Stomach (tissue), 9 donors: Measurements from ENCODE around the gene FOXN3. TPM values are rescaled to one million over a fixed set of nuclear protein-coding genes. Genes with fewer than 3 reads are reported as not detected.

Source experiments
- DNase-seq, 2 donors: peaks; one replicate each; pipeline versions ENCODE4 v3.0.0 to v3.0.0-alpha.2; 2013 to 2019
- H3K27ac ChIP-seq, 5 donors: fragments of 200-600 bp in 4 of 5; sonication (generic) in 4 of 5; one replicate each; pipeline ENCODE4 v1.5.1; 2013 to 2019; ENCODE audit warnings: mild to moderate bottlenecking in 1 of 5, moderate library complexity in 1 of 5
- H3K27me3 ChIP-seq, 3 donors: fragments of 200-600 bp; sonication (generic); one replicate each; pipeline ENCODE4 v1.5.1; 2017 to 2019; ENCODE audit warnings: mixed run types in 1 of 3
- H3K36me3 ChIP-seq, 4 donors: fragments of 200-600 bp; sonication (generic); 1 replicate in 3 of 4; 2 replicates in 1 of 4; pipeline ENCODE4 v1.5.1; 2016 to 2019
- H3K4me1 ChIP-seq, 4 donors: fragments of 200-600 bp; sonication (generic); one replicate each; pipeline ENCODE4 v1.5.1; 2016 to 2019
- H3K4me3 ChIP-seq, 4 donors: fragments of 200-600 bp; sonication (generic) in 3 of 4; one replicate each; pipeline ENCODE4 v1.5.1; 2016 to 2019; ENCODE audit warnings: mild to moderate bottlenecking in 1 of 4
- H3K9me3 ChIP-seq, 4 donors: fragments of 200-600 bp; sonication (generic); one replicate each; pipeline ENCODE4 v1.5.1; 2016 to 2019
- CTCF ChIP-seq, 7 experiments: fragments of 450-650 bp in 4 of 7; fragments of 200-600 bp in 3 of 7; sonication (generic) in 3 of 7; IDR thresholded peaks; one replicate each; pipeline ENCODE4 v1.5.1; 2016 to 2019; ENCODE audit warnings: antibody characterized with exemption in 7 of 7, control low read depth in 2 of 7, mild to moderate bottlenecking in 1 of 7
- EP300 ChIP-seq: sonication (generic); formaldehyde crosslinking; IDR thresholded peaks from one replicate; pipeline ENCODE4 v1.6.1; 2017; ENCODE audit warnings: antibody characterized with exemption
- POLR2A ChIP-seq, 4 donors: fragments of 450-650 bp; IDR thresholded peaks; one replicate each; pipeline ENCODE4 v1.6.1; 2016; ENCODE audit warnings: antibody characterized with exemption in 4 of 4, control low read depth in 2 of 4, mild to moderate bottlenecking in 1 of 4, moderate library complexity in 1 of 4
- POLR2AphosphoS5 ChIP-seq, 3 donors: sonication (generic); formaldehyde crosslinking; IDR thresholded peaks; one replicate each; pipeline ENCODE4 v1.6.1; 2016; ENCODE audit warnings: antibody characterized with exemption in 3 of 3
- WGBS, 5 donors: extraction: QIAGEN DNeasy Blood & Tissue Kit in 3 of 5; methylation state at CpG; one replicate each; pipeline versions ENCODE4 v1.1.5 to v1.1.7; 2013 to 2018; 5-methylcytosine and 5-hydroxymethylcytosine counted together
- intact Hi-C: fragments of 100-400 bp; cut with DNase I; formaldehyde crosslinking; loops from one replicate; pipeline ENCODE4 v1.15.1; 2023; ENCODE audit warnings: low total_unique reads
- polyA plus RNA-seq, 3 donors: library from polyadenylated mRNA; stranded (reverse); fragments of 200-250 nt; gene quantifications; one replicate each; pipeline ENCODE4 v1.2.3, GENCODE V29; 2013
- total RNA-seq, 5 donors: library from RNA; depleted of rRNA; stranded (reverse); fragments of >200 nt; gene quantifications; one replicate each; pipeline versions ENCODE4 v1.1.0 to v1.2.3, GENCODE V29; 2014 to 2016
- donor health status: healthy with polysubstance abuse.
- donor health status: Bipolar disorder and iron deficiency.
- donor health status: healthy.

The FOXN3 gene
- total and polyA plus RNA-seq, 8 donors = 12.5 to 126 (median 56.6) TPM

- TF ChIP-seq CTCF (IDR thresholded peaks at IDR 0.05) (no peak), POLR2AphosphoS5 (IDR thresholded peaks at IDR 0.05) (no peak), POLR2A (IDR thresholded peaks at IDR 0.05) (no peak), EP300 (no peak)
- DNase-seq = no peak
- Histone ChIP-seq H3K4me3 (no peak overlapping the region), H3K36me3 (no peaks in the 10 kb centered on the region), H3K4me1 (no peaks in the 10 kb centered on the region), H3K27ac (no peak overlapping the region), H3K27me3 (no peaks in the 10 kb centered on the region), H3K9me3 (no peaks in the 10 kb centered on the region)
- intact Hi-C loops = no loop called here
- WGBS, 5 donors = 56 to 76% (median 65%) methylated on average over 4 of the region's 4 CpGs
These were observed 290.6 kb downstream of the FOXN3 start for GRCh38 chr14:89126461-89126860.

GRCh38 chr14:89125216-89125615 is 291.8 kb downstream of the FOXN3 start:
- intact Hi-C loops = no loop called here
- H3K4me1 ChIP-seq = no peaks in the 10 kb centered on the region
- H3K36me3 ChIP-seq = no peaks in the 10 kb centered on the region
- DNase-seq = no peak
- H3K27me3 ChIP-seq = no peaks in the 10 kb centered on the region
- TF ChIP-seq POLR2A (IDR thresholded peaks at IDR 0.05) = no peak
- no peak for TF ChIP-seq POLR2AphosphoS5 (IDR thresholded peaks at IDR 0.05)
- no peak for TF ChIP-seq EP300
- TF ChIP-seq CTCF (IDR thresholded peaks at IDR 0.05) = no peak
- no peak overlapping the region for H3K27ac ChIP-seq
- H3K9me3 ChIP-seq = peaks cover 0 to 7% (median under 1%) of the 10 kb centered on the region in 4 donors
- H3K4me3 ChIP-seq = no peak overlapping the region
- 66 to 80% (median 72%) methylated on average over 4 of the region's 4 CpGs for WGBS, 5 donors

GRCh38 chr14:89123851-89124250 is 293.2 kb downstream of the FOXN3 start:
- intact Hi-C loops = no loop called here
- no peak for DNase-seq

GRCh38 chr14:89123215-89123614 is 293.8 kb downstream of the FOXN3 start:
- intact Hi-C loops = no loop called here
- Histone ChIP-seq H3K27ac (no peak overlapping the region), H3K9me3 (peaks cover 0 to 21% (median 10%) of the 10 kb centered on the region in 4 donors), H3K27me3 (no peaks in the 10 kb centered on the region), H3K4me3 (no peak overlapping the region), H3K36me3 (no peaks in the 10 kb centered on the region), H3K4me1 (no peaks in the 10 kb centered on the region)
- DNase-seq = no peak
- no peak for TF ChIP-seq CTCF (IDR thresholded peaks at IDR 0.05)
- TF ChIP-seq POLR2AphosphoS5 (IDR thresholded peaks at IDR 0.05) = no peak
- TF ChIP-seq POLR2A (IDR thresholded peaks at IDR 0.05) = no peak
- no peak for TF ChIP-seq EP300
- 90 to 96% (median 94%) methylated on average over 10 of the region's 10 CpGs for WGBS, 5 donors

More at GRCh38 chr14:89123851-89124250, 293.2 kb downstream of the FOXN3 start:
- H3K4me1 ChIP-seq = no peaks in the 10 kb centered on the region
- peaks cover 0 to 20% (median 10%) of the 10 kb centered on the region in 4 donors for H3K9me3 ChIP-seq
- H3K4me3 ChIP-seq = no peak overlapping the region
- H3K27ac ChIP-seq = no peak overlapping the region
- no peaks in the 10 kb centered on the region for H3K27me3 ChIP-seq
- no peak for TF ChIP-seq POLR2AphosphoS5 (IDR thresholded peaks at IDR 0.05)
- 44 to 76% (median 63%) methylated on average over 1 of the region's 1 CpG for WGBS, 5 donors
- no peaks in the 10 kb centered on the region for H3K36me3 ChIP-seq

- Histone ChIP-seq H3K27me3 (no peaks in the 10 kb centered on the region), H3K27ac (no peak overlapping the region), H3K4me1 (no peaks in the 10 kb centered on the region), H3K36me3 (no peaks in the 10 kb centered on the region), H3K9me3 (peaks cover 0 to 21% (median 10%) of the 10 kb centered on the region in 4 donors), H3K4me3 (no peak overlapping the region)
- 27 to 42% (median 30%) methylated on average over 4 of the region's 4 CpGs for WGBS, 5 donors
- no peak for DNase-seq
- intact Hi-C loops = no loop called here
- TF ChIP-seq CTCF (IDR thresholded peaks at IDR 0.05) (no peak), POLR2AphosphoS5 (IDR thresholded peaks at IDR 0.05) (no peak)
These were observed 294.9 kb downstream of the FOXN3 start for GRCh38 chr14:89121968-89122620.
